Germinal center (tissue), 1 donor: ENCODE data around the gene DACT3.
"Not testable (repeated sequence)": the region's sequence is repeated elsewhere in the genome, so short reads cannot be mapped to it uniquely, and the experiment has no call there.

ENCODE experiments used
- DNase-seq: peaks from one replicate; pipeline ENCODE4 v3.0.0; 2012; ENCODE audit warnings: mixed read lengths, low spot score

Gene DACT3

DNA sequence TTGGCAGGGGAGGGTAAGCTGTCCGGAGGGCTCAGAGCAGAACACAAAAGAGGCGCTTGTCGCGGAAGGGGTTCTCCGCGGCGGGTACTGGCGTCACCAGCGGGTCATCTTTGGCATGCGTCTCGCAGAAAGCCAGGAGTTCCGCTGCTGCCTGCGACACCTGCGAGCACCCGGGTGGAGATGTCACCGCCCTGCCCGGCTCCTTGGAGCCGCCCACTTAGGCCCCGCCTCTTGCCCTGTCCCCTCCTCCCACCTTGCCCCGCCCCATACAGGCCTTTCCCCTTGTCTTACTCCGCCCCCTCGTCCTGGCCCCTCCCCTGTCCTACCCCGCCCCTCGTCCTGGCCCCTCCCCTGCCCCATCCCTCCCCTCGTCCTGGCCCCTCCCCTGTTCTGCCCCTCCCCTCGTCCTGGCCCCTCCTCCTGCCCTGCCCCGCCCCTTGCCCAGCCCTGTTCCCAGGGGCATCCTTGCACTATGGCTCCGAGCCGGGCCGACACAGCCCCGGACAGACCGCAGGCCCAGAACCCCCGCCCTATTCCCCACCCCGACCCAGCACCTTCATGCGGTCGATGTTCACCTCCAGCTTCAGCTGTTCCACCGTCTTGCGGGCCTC is 26.8 kb downstream of the DACT3 start:
- DNase-seq, result peak; percentile 96

DNA sequence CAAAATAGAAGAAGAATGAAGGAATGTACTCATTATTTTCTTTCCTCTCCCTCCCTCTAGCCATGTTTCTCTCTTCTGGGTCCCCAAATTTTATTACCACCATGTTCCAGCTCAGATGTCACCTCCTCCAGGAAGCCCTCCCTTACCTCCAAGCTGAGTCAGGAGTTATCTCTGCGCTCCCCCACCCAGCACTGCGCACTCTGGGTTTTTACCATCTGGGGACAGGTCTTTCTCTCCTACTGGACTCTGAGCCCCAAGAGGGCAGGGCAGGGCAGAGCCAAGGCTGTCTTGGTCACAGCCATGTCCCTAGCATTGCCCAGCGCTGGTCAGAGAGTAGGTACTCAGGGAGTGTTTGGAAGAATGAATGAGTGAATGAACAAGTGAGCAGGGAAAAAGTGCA is 27.9 kb downstream of the DACT3 start:
- no peak for DNase-seq

DNA sequence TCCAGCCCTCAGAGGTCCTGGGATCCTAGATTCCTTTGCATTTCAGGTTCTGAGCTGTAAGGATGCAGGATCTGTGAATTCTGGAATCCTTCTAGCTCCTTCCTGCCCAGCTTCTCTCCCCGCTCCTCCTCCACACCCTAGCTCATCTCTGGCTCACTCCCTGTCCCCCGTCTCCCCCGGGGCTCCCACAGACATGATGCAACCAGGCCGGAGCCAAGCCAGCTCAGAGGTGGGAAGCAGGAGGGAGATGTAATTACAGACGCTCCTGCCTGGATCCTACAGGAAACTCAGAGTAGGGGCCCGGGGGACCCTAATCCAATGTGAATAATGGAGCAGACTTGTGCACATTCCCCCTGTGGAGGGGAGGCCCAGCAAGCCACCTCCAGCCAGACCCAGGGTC is 29.5 kb downstream of the DACT3 start:
- DNase-seq, result no peak

DNA sequence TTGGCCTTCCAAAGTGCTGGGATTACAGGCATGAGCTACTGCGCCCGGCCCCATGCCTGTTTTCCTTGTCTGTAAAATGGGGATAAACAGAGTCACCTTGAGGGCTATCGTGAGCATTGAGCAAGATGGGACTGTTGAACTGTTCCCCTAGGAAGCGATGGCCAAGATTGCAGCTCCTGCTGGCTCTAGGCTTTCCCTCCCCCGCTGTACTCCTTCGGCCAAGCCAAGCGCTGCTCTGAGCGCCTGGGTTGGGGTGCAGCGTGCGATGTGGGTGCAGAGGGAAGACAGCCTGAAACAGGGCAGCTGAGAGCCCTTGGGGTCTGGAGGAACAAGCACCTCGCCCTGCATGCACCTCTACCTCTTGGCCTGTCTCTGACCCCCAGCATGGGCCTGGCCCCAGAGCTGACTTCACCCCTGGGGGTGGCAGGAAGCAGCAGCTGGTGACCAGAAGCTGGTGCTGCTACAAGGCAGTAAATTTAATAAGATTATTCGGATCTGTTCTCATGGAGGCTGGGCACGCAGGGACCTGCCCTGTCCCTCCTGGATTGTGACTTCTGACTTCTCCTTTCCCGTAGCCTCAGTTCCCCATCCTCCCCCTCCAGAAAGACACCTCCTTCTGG is 30.3 kb downstream of the DACT3 start:
- DNase-seq, result no peak

DNA sequence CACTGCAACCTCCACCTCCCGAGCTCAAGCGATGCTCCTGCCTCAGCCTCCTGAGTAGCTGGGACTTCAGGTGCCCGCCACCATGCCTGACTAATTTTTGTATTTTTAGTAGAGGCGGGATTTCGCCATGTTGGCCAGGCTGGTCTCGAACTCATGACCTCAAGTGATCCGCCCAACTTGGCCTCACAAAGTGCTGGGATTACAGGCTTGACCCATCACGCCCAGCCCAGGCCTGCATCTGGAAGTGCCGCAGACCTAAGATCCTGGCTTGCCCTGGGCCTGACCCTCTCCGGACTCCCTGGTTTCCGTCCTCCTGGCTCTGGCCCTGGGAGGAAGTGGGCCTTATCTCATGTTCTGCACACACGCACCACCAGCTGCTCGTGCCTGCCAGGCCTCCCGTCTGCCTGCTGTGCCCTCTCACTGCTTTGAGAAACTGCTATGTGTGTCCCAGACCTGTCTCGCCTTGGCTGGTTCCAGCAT is 31.4 kb downstream of the DACT3 start:
- no peak for DNase-seq

DNA sequence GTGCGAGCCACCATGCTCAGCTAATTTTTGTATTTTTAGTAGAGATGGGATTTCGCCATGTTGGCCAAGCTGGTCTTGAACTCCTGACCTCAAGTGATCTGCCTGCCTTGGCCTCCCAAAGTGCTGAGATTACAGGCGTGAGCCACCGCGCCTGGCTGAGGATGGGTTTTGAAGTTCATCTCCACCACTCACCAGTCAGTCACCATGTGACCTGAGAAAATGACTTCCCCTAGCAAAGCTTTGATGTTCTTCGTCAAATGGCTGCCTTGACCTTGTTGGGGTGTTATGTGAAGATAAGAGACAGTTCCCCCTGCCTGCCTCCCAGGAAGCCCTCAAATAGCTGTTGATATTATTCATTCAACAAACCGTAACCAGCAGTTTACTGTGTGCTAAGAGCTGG is 32.0 kb downstream of the DACT3 start:
- not testable (repeated sequence) for DNase-seq

DNA sequence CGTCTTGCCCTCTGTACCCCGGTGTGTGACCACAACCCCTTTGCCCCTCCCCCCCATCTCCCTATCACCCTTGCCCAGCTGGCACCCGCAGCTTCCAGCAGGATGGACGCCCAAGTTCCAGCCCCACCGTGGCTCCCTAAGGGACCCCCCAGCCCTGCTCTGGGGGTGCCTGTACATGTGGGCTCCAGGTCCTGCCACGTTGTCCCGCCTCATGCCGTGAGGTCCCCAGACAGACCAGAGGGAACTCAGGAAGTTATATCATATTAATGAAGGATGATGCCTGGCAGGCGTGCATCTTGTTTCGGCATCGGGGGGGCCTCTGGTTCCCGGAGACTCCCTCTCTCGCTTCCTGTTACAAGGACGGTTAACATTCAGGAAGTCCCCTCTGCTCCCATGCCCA is 34.5 kb downstream of the DACT3 start:
- no peak for DNase-seq

DNA sequence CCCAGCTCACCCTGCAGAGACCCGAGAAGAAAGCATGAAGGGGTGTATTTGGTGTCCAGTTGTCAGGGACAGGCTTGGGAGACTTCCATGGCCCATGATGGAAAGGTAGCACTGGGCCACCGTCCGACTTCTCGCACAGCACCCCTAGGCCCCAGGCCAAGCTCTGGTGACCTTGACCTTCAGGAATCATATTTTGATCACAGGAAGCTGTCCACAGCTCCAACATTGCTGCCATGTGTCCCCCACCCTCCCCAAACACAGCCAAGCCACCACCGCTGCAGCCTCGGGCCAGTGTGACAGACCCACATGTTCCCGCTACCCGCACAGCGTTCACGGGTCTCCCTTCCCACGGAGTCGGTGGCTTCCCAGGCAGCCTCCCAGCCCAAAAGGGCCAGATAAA is 35.3 kb downstream of the DACT3 start:
- DNase-seq, result no peak

DNA sequence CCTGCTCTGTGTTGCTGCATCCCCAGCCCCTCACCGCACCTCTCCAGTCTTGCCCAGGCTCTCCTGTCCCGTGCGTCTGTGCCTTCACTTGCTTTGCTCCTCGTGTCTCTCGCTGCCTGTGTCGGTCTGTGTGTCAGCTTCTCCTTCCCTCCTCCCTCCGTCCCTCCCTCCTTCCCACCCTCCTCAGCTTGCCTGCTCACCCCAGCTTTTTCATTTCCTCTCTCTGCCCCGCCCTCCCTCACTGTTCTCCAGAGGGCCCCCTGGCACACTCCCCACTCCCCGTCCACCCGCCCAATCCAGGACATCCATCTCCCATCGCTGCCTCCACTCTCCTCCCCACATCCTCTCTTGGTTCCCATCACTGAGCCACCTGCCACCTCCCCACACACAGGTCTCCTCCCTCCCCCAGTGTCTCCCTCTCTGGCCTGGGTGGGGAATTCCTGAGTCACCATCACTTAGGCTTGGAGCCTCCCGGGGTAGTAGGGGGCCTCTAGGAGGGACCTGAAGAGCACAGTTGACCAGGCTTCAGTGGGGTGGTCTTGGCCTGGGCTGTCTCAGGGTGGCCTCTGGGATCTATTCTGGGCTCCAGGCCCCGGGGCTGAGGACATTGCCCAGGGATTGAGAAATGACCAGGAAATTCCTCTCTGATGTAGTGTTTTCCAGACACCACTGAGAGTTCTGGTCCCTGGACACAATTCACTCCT is 35.9 kb downstream of the DACT3 start, which contains the start of gene PTGIR:
TSS of gene PTGIR (minus strand) at position 132 of the 704 bp plus-strand sequence. CDS start 864 bp downstream, outside the sequence.
- no peak for DNase-seq

DNA sequence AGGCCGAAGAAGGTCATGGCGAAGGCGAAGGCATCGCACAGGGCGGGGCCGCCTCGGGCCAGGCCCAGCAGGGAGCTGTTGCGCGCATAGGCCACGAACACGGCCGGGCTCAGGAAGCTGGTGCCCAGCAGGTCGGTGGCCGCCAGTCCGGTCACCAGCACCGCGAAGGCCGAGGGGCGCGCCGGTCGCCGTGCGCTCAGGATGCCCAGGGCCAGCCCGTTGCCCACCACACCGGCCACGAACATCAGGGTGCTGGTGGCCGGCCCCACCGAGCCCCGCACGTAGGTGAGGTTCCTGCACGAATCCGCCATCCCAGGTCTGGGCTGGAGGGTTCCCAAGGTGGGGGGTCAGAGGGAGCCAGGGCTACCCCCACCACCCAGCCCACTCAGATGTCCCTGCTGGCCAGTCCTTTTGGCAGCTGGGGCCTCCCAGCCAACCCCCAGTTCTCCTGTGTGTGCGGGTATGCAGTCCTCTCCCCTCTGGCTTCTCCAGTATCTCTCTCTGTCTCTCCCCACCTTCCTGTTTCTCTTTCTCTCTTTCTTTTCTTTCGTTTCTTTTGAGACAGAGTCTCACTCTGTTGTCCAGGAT is 37.0 kb downstream of the DACT3 start:
- DNase-seq, result no peak

DNA sequence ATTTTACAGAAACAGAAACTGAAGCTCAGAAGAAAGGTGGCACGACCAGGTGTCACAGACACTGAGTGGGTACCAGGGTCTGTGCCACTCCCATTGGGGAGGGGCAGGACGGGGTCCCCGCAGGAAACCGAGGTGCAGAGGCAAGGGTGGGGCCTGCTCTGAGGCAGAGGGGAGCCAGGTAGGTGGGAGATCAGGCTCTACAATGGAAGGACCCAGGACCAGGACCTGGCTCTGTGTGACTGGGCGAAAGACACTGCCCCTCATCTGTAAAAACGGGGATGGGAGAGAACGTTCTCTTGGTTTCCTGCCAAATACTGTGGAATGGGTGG is 38.9 kb downstream of the DACT3 start:
- DNase-seq, result no peak

DNA sequence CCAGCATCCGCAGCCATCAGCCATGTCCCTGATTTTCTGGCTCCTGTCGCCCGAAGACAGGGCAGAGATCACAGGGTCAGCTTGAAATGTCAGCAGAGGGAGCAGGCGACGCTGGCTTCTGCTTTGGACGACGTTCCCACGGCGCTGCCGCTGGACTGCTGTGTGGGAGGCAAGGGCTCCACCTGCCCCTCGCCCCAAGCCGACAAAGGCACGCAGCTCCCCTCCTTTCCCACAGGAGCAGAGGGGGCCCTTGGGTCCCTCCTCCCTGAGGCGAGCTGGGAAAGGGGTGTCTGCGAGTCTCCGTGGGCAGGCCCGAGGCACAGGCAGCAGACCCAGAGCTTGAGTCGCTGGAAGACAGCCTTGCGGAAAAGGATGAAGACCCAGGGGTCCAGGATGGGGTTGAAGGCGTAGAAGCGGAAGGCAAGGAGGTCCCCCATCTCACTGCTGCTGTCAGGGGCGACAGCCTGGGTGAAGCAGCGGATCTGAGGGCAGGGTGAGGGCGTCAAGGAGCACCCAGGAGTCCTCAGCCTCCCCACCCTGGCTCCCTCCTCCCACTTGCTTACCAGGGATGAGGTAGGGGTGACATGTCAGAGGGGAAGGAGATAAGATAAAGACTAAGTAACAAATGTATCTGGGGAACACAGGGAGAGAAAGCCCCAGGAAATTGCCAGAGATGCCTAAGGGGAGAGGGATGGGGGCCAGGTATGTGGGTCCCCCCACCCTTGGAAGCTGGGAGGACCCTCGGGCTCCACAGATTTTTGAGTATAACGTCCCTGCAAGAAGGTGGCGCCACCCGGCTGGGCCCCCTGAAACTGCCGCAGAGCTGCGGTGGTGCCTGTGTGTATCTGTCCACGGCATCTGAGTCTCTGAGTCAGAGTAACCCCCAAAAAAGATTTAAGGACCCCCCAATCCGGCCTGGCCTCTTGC is 39.5 kb downstream of the DACT3 start:
- no peak for DNase-seq

DNA sequence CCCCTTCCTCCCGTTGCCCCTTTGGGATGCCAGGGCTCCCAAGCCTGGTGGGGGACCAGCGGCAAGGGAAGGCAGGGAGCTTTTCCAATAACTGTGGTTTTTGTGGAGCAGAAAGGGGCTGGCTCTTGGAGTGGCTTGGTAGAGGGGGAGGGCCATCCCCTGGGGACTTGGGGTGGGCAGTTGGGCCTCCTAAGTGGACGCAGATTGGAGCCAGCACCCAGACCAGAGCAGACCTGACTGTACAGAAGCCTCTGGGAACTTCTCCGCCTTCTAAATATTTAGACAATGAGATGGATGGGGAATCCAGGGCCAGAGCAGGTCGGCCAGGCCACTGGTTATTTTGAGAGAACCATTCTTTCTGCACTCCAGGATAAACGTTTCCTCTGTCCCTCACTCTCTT is 40.3 kb downstream of the DACT3 start:
- no peak for DNase-seq

DNA sequence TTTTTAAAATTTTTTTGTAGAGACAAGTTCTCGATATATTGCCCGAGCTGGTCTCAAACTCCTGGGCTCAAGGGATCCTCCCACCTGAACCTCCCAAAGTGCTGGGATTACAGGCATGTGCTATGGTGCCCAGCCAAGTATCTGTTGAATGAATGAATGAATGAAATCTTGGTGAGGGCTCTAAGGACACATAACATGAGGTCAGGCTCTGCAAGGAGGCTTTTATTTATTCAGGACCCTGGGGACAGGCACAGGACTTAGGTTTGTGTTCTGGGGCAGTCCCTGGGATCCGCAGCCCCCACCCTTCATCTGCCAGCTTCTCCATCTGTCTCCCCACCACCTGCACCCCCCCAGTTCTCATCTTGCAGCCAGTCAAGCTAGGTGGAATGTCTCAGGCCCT is 40.7 kb downstream of the DACT3 start:
- no peak for DNase-seq

DNA sequence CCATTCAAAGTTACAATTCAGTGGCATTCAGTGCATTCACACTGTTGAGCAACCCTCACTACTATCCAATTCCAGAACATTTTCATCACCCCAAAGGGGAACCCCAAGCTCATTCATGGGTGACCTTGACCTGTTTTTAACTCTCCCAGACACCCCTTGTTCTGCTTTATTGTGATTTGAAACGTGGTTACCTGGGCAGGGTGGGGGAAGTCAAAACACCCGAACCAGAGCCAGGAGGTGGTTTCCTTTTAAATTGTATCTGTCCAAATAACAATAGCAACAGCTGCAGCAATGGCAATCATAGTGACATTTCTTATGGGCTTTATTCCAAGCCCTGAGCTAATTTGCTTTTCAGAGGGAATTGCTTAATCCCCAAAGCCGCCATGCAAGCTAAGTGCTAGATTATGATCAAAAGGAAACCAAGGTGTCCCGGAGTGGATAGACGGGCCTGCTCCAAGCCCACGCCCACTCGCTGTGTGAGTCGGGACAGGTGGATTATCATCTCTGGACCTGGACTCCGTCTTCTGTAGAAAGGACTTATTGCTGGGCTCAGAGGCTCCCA is 42.2 kb downstream of the DACT3 start:
- DNase-seq, result peak; percentile 58

DNA sequence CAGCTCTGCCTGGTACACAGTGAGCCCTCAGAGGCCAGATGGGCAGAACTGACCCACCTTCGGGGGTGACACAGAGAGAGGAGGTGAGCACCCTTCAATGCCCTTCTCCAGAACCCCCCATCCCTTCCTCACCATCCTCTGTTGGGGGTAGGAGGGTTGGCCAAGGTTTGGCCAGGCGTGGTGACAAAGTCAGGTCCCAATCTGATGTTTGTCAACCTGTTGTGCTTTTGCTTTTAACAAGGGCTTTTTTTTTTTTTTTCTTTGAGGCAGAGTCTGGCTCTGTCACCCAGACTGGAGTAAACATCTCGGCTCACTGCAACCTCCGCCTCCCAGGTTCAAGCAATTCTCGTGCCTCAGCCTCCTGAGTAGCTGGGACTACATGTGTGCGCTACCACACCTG is 43.4 kb downstream of the DACT3 start:
- DNase-seq, result no peak

DNA sequence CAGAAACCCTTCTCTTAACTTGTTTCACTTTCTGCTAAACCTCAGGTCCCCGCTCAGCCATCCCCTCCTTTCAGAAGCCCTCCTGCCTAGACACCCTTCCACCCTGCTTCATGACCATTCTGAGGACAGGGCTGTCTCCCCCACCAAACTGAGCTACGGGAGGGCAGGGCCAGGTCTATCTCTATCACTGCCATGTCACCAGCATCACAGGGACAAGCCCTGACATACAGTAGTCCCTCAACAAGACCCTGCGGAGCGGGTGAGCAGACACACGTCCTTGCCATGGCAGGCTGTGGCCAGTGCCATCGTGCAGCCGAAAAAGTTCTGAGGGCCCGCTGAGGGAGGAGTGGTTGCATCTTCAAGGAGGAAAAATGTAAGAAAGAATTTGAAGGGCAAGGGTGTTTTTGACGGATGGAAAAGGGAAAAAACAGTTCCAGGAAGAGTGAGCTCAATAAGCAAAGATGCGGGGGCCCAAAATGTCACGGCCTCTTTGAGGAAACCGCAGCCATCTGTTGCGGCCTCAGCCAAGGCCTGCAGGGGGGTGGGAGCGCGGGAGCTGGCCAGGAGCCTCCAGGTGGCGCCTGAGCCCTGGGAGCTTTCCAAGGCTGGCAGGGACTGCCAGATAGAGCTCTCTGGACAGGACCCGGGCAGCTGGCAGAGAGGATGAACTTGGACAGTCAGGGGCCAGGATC is 44.2 kb downstream of the DACT3 start:
- DNase-seq, result peak; percentile 33

DNA sequence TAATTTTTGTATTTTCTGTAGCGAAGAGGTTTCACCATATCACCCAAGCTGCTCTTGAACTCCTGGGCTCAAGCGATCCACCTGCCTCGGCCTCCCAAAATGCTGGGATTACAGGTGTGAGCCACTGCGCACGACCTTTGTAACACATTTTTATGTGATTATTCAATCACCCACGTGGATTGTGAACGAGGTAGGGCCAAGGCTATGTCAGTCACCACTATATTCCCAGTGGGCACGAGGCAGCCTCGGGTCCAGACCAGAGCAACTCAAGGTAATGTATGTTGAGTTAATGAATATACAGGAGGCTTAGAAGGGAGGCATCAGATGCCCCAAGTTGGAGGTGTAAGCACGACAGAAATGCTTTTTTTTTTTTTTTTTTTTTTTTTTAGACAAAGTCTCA is 45.0 kb downstream of the DACT3 start:
- DNase-seq, result no peak

DNA sequence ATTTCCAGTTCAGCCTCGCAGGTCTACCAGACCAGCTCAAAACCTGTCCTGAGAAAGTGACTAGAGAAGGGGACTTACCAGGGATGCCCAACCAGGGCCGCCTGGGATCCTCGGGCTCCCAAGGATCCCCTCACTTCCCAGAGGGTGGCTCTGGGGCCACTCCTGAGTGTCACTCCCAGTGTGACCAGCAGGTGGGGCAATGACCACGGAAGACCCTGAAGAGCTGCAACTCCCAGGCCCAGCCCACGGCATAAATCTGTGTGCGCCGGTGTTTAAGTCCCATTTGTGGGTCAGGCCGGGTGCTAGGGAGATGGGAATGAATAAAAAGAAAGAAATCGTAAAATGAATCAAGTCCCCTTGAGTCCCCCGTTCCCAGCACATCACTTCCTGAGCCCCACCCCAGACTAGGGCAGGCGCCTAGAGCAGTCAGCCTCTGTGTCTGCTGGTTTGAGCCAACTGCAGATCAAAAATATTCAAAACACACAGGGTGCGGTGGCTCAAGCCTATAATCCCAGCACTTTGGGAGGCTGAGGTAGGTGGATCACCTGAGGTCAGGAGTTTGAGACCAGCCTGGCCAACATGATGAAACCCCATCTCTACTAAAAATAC is 46.8 kb downstream of the DACT3 start:
- peak; percentile 81 for DNase-seq

DNA sequence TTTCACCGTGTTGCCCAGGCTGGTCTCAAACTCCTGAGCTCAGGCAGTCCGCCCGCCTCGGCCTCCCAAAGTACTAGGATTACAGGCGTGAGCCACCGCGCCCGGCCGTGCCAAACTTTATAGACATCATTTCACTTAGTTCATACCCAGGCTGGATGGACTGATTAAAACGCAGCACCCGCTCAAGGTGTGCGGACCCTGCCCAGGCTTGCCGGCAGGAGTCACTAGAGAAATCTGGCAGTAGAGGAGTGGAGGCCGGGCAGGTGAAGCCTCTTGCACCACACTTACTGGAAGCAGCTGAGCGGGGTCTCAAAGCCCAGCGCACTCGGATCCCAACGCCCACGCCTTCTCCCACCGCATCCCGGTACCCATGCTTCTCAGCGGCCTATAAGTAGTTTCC is 47.5 kb downstream of the DACT3 start:
- DNase-seq, result no peak

DNA sequence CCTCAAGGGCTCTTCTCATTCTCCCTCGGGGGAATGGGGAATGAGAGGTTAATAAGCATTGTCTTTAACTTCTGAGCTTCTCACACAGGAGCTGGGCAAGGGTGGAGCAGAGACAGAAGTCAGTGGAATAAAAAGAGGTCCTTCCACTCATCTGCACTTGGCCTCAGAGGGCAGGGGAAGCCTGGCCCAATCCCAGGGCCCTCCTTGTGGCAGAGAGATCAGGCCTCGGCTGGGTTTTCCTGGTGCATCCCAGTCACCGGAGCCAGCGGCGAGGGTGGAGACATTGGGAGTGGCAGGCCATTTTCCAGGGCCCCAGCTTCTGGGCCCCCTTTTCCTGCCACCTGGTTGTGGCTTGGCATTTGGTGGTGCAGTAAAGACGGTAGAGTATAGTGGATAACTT is 49.2 kb downstream of the DACT3 start:
- DNase-seq, result no peak
